HepG2 (cell line): ENCODE measurements around the gene CD7. TPM values are rescaled to one million over a fixed set of nuclear protein-coding genes. Genes with fewer than 3 reads are reported as not detected.

Experiments used
- KLF12 ChIP-seq: sonication (generic); formaldehyde crosslinking; IDR thresholded peaks from 2 replicates; pipeline ENCODE4 v1.4.0; 2020; ENCODE audit warnings: missing genetic modification reagents, borderline replicate concordance
- NR2C2 ChIP-seq: sonication (generic); formaldehyde crosslinking; IDR thresholded peaks from 2 replicates; pipeline ENCODE4 v1.4.0; 2020; ENCODE audit warnings: missing genetic modification reagents, mild to moderate bottlenecking, moderate library complexity, borderline replicate concordance
- TCF12 ChIP-seq, 2 experiments: fragments of 450-650 bp in 1 of 2; sonication (generic) in 1 of 2; formaldehyde crosslinking in 1 of 2; IDR thresholded peaks; 2 replicates each; pipeline versions ENCODE4 v1.6.1 to v1.8.0; 2017 to 2022; ENCODE audit warnings: antibody characterized with exemption in 1 of 2, mild to moderate bottlenecking in 1 of 2, missing genetic modification reagents in 1 of 2, moderate library complexity in 1 of 2
- ZNF136 ChIP-seq: sonication (generic); formaldehyde crosslinking; IDR thresholded peaks from 2 replicates; pipeline ENCODE4 v1.8.1; 2022; ENCODE audit warnings: low read depth, mild to moderate bottlenecking, moderate library complexity, missing genetic modification reagents
- ZNF737 ChIP-seq: sonication (generic); formaldehyde crosslinking; IDR thresholded peaks from 2 replicates; pipeline ENCODE4 v1.5.0; 2020; ENCODE audit warnings: missing genetic modification reagents, mild to moderate bottlenecking, borderline replicate concordance
- ZNF776 ChIP-seq: sonication (generic); formaldehyde crosslinking; IDR thresholded peaks from 2 replicates; pipeline ENCODE4 v1.4.0; 2020; ENCODE audit warnings: mild to moderate bottlenecking, missing genetic modification reagents
- polyA plus RNA-seq, 8 experiments: library from polyadenylated mRNA; depleted of rRNA in 3 of 8; stranded (reverse) in 7 of 8; unstranded in 1 of 8; fragments of >200 nt; fragmentation: Illumina TruSeq in 4 of 8; extraction: Trizol in 4 of 8; gene quantifications; 2 replicates each; pipeline versions ENCODE4 v1.2.1 to v1.2.3, GENCODE V29; 2011 to 2016; ENCODE audit warnings: low read depth in 4 of 8, missing spikeins in 1 of 8, mixed read lengths in 1 of 8; ENCODE audit not compliant: insufficient read depth in 1 of 8
- total RNA-seq, 5 experiments: library from RNA; depleted of rRNA; stranded (reverse); fragments of >200 nt; fragmentation: Illumina TruSeq; extraction: Trizol; gene quantifications; 2 replicates each; pipeline ENCODE4 v1.2.3, GENCODE V29; 2016; ENCODE audit warnings: low read depth in 1 of 5
- TF ChIP-seq, protein P1 (sequence below): IDR thresholded peaks from 2 replicates; pipeline ENCODE4 v1.6.1; 2018; ENCODE audit warnings: missing genetic modification reagents, mild to moderate bottlenecking, missing compliant biosample characterization
- TF ChIP-seq, protein P2 (sequence below): sonication (generic); formaldehyde crosslinking; IDR thresholded peaks from 2 replicates; pipeline ENCODE4 v1.4.0; 2020; ENCODE audit warnings: missing genetic modification reagents, borderline replicate concordance
- TF ChIP-seq, protein P3 (sequence below): sonication (generic); formaldehyde crosslinking; IDR thresholded peaks from 2 replicates; pipeline ENCODE4; 2020; ENCODE audit warnings: missing genetic modification reagents, mild to moderate bottlenecking, borderline replicate concordance
- TF ChIP-seq, protein P4 (sequence below): sonication (generic); formaldehyde crosslinking; IDR thresholded peaks from 2 replicates; pipeline ENCODE4 v1.8.1; 2022; ENCODE audit warnings: low read depth, mild to moderate bottlenecking, missing genetic modification reagents

The CD7 gene
- total and polyA plus RNA-seq, 2 of the 13 experiments (the other 11 are each of a cell fraction or from before 2014, with no cell fraction given), result 67.6 to 76.4 TPM

DNA sequence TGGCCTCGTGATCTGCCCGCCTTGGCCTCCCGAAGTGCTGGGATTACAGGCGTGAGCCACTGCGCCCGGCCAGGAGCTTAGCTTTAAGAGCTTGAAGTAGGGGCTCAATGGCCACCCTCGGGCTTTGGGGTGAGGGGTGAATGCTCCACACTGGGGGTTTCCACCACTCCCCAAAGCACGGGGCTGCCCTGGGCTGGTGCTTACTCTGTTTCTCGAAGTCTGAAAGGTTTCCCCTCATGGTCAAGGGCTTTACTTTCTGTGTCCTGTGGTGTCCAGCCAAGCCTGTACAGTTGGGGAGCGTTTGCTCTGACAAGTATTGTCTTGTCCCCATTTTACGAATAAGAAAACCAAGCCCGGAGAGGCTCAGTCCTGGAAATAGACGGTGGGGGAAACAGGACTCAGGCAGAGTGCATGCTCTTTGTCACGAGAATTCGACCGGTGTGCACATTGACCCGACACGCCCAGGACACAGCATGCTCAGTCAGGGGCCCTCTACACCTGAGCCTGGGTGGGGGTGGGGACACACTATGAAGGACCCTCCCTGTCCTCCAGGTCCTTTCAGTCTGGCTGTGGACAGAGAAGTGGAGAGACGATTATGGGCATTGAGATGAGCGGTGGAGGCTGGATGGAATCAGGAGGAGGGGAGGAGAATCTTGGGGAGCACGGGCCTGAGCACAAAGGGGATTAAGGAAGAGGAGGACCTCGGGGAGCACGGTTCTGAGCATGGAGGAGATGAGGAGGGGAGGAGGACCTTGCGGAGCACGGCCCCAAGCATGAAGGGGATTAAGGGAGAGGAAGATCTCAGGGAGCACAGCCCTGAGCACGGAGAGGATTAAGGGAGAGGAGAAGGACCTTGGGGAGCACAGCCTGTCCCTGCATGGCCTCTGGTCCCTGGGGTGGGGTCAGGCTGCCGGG is 7.5 kb downstream of the CD7 start (continued):
- TF ChIP-seq, protein P1, sequence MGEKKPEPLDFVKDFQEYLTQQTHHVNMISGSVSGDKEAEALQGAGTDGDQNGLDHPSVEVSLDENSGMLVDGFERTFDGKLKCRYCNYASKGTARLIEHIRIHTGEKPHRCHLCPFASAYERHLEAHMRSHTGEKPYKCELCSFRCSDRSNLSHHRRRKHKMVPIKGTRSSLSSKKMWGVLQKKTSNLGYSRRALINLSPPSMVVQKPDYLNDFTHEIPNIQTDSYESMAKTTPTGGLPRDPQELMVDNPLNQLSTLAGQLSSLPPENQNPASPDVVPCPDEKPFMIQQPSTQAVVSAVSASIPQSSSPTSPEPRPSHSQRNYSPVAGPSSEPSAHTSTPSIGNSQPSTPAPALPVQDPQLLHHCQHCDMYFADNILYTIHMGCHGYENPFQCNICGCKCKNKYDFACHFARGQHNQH (CRISPR knock-in tag), result peak; percentile 65; the same call in 1 of the 2 replicates
- TF ChIP-seq, protein P2, sequence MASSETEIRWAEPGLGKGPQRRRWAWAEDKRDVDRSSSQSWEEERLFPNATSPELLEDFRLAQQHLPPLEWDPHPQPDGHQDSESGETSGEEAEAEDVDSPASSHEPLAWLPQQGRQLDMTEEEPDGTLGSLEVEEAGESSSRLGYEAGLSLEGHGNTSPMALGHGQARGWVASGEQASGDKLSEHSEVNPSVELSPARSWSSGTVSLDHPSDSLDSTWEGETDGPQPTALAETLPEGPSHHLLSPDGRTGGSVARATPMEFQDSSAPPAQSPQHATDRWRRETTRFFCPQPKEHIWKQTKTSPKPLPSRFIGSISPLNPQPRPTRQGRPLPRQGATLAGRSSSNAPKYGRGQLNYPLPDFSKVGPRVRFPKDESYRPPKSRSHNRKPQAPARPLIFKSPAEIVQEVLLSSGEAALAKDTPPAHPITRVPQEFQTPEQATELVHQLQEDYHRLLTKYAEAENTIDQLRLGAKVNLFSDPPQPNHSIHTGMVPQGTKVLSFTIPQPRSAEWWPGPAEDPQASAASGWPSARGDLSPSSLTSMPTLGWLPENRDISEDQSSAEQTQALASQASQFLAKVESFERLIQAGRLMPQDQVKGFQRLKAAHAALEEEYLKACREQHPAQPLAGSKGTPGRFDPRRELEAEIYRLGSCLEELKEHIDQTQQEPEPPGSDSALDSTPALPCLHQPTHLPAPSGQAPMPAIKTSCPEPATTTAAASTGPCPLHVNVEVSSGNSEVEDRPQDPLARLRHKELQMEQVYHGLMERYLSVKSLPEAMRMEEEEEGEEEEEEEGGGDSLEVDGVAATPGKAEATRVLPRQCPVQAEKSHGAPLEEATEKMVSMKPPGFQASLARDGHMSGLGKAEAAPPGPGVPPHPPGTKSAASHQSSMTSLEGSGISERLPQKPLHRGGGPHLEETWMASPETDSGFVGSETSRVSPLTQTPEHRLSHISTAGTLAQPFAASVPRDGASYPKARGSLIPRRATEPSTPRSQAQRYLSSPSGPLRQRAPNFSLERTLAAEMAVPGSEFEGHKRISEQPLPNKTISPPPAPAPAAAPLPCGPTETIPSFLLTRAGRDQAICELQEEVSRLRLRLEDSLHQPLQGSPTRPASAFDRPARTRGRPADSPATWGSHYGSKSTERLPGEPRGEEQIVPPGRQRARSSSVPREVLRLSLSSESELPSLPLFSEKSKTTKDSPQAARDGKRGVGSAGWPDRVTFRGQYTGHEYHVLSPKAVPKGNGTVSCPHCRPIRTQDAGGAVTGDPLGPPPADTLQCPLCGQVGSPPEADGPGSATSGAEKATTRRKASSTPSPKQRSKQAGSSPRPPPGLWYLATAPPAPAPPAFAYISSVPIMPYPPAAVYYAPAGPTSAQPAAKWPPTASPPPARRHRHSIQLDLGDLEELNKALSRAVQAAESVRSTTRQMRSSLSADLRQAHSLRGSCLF (CRISPR knock-in tag), result no peak
- TF ChIP-seq NR2C2 (CRISPR knock-in tag) (no peak), ZNF737 (no peak), TCF12 (IDR thresholded peaks at IDR 0.05) (no peak), TCF12 (CRISPR knock-in tag; IDR thresholded peaks at IDR 0.05) (no peak), KLF12 (CRISPR knock-in tag) (no peak), ZNF136 (CRISPR knock-in tag) (no peak), ZNF776 (CRISPR knock-in tag) (no peak)
- TF ChIP-seq, protein P3, sequence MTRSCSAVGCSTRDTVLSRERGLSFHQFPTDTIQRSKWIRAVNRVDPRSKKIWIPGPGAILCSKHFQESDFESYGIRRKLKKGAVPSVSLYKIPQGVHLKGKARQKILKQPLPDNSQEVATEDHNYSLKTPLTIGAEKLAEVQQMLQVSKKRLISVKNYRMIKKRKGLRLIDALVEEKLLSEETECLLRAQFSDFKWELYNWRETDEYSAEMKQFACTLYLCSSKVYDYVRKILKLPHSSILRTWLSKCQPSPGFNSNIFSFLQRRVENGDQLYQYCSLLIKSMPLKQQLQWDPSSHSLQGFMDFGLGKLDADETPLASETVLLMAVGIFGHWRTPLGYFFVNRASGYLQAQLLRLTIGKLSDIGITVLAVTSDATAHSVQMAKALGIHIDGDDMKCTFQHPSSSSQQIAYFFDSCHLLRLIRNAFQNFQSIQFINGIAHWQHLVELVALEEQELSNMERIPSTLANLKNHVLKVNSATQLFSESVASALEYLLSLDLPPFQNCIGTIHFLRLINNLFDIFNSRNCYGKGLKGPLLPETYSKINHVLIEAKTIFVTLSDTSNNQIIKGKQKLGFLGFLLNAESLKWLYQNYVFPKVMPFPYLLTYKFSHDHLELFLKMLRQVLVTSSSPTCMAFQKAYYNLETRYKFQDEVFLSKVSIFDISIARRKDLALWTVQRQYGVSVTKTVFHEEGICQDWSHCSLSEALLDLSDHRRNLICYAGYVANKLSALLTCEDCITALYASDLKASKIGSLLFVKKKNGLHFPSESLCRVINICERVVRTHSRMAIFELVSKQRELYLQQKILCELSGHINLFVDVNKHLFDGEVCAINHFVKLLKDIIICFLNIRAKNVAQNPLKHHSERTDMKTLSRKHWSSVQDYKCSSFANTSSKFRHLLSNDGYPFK (CRISPR knock-in tag), result peak; percentile 32; the same call in 1 of the 2 replicates
- TF ChIP-seq, protein P4, sequence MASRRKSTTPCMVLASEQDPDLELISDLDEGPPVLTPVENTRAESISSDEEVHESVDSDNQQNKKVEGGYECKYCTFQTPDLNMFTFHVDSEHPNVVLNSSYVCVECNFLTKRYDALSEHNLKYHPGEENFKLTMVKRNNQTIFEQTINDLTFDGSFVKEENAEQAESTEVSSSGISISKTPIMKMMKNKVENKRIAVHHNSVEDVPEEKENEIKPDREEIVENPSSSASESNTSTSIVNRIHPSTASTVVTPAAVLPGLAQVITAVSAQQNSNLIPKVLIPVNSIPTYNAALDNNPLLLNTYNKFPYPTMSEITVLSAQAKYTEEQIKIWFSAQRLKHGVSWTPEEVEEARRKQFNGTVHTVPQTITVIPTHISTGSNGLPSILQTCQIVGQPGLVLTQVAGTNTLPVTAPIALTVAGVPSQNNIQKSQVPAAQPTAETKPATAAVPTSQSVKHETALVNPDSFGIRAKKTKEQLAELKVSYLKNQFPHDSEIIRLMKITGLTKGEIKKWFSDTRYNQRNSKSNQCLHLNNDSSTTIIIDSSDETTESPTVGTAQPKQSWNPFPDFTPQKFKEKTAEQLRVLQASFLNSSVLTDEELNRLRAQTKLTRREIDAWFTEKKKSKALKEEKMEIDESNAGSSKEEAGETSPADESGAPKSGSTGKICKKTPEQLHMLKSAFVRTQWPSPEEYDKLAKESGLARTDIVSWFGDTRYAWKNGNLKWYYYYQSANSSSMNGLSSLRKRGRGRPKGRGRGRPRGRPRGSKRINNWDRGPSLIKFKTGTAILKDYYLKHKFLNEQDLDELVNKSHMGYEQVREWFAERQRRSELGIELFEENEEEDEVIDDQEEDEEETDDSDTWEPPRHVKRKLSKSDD, result no peak
